ENCODE data around the gene FBXO4.
"Not testable (repeated sequence)": the region's sequence is repeated elsewhere in the genome, so short reads cannot be mapped to it uniquely, and the experiment has no call there.

The FBXO4 gene

GRCh38 chr5:41973087-41973486 is 48.0 kb downstream of the FBXO4 start:
- Histone ChIP-seq H2AFZ (ENCODE audit: low read depth) (no peak overlapping the region), H4K20me1 (ENCODE audit: insufficient read depth) (no peaks in the 10 kb centered on the region), H3K27ac (no peak overlapping the region), H3K4me1 (ENCODE audit: low read depth, poor library complexity, severe bottlenecking) (no peaks in the 10 kb centered on the region), H3K27me3 (ENCODE audit: insufficient read depth, low read depth) (no peaks in the 10 kb centered on the region), H3K79me2 (ENCODE audit: insufficient read depth, low read depth) (no peaks in the 10 kb centered on the region), H3K9ac (no peak overlapping the region), H3K4me2 (no peak overlapping the region), H3K4me3 (IDR thresholded peaks at IDR 0.05; ENCODE audit: insufficient read depth, low read depth, low read length) (no peak overlapping the region), H3K36me3 (ENCODE audit: insufficient read depth) (no peaks in the 10 kb centered on the region)
- no peak for TF ChIP-seq CTCF (conservative IDR thresholded peaks at IDR 0.05; ENCODE audit: low read depth, low read length)

DNA sequence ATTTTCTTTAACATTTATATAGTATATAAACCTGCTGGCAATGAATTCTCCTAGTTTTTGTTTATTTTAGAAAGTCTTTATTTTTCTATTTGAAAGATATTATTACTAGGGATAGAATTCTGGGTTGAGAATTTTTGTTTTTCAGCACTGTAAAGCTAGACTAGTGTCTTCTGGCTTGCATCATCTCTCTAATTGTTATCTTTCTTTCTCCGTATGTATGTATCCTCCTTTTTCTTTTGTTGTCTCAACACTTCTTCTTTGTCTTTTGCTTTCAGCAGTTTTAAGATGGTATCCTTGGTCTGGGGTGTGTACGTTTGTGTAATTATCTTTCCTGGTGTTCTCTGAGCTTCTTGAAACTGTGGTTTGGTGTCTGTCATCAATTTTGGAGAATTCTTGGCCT is 48.8 kb downstream of the FBXO4 start:
- no peak overlapping the region for H3K4me2 ChIP-seq
- no peaks in the 10 kb centered on the region for H3K36me3 ChIP-seq (ENCODE audit: insufficient read depth)
- H3K27ac ChIP-seq: no peak overlapping the region
- H2AFZ ChIP-seq (ENCODE audit: low read depth): no peak overlapping the region
- no peaks in the 10 kb centered on the region for H4K20me1 ChIP-seq (ENCODE audit: insufficient read depth)
- H3K4me3 ChIP-seq (IDR thresholded peaks at IDR 0.05; ENCODE audit: insufficient read depth, low read depth, low read length): no peak overlapping the region
- H3K79me2 ChIP-seq (ENCODE audit: insufficient read depth, low read depth): no peaks in the 10 kb centered on the region
- H3K4me1 ChIP-seq (ENCODE audit: low read depth, poor library complexity, severe bottlenecking): no peaks in the 10 kb centered on the region
- no peak overlapping the region for H3K9ac ChIP-seq
- H3K27me3 ChIP-seq (ENCODE audit: insufficient read depth, low read depth): no peaks in the 10 kb centered on the region
- TF ChIP-seq CTCF (conservative IDR thresholded peaks at IDR 0.05; ENCODE audit: low read depth, low read length): no peak

GRCh38 chr5:41978676-41979075 is 53.6 kb downstream of the FBXO4 start:
- H3K9ac ChIP-seq: no peak overlapping the region
- H3K4me2 ChIP-seq: no peak overlapping the region
- no peak overlapping the region for H3K27ac ChIP-seq
- no peaks in the 10 kb centered on the region for H4K20me1 ChIP-seq (ENCODE audit: insufficient read depth)
- no peaks in the 10 kb centered on the region for H3K79me2 ChIP-seq (ENCODE audit: insufficient read depth, low read depth)
- H3K4me1 ChIP-seq (ENCODE audit: low read depth, poor library complexity, severe bottlenecking): no peaks in the 10 kb centered on the region
- no peak overlapping the region for H3K4me3 ChIP-seq (IDR thresholded peaks at IDR 0.05; ENCODE audit: insufficient read depth, low read depth, low read length)
- no peak overlapping the region for H2AFZ ChIP-seq (ENCODE audit: low read depth)
- no peak for TF ChIP-seq CTCF (conservative IDR thresholded peaks at IDR 0.05; ENCODE audit: low read depth, low read length)
- H3K27me3 ChIP-seq (ENCODE audit: insufficient read depth, low read depth): no peaks in the 10 kb centered on the region
- H3K36me3 ChIP-seq (ENCODE audit: insufficient read depth): no peaks in the 10 kb centered on the region

DNA sequence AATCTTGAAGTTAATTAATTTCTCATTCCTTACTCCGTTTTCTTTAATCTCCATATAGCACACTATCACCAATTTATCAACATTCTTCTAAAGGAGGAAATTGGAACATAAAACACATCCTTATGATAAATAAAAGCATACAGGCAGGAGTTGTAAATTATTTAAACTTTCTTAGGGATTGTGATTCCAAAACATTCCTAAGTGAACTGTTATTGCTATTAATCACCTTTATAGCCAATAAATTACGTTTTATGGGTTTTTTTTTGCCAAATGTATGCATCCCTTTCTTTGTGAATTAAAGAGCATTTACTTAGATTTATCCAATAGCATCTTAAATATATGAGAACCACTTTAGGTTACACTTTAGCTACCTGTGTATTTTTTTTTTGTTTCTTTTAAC is 55.3 kb downstream of the FBXO4 start:
- no peak overlapping the region for H3K9ac ChIP-seq
- H3K27me3 ChIP-seq (ENCODE audit: insufficient read depth, low read depth): no peaks in the 10 kb centered on the region
- H4K20me1 ChIP-seq (ENCODE audit: insufficient read depth): no peaks in the 10 kb centered on the region
- TF ChIP-seq CTCF (conservative IDR thresholded peaks at IDR 0.05; ENCODE audit: low read depth, low read length): no peak
- H3K79me2 ChIP-seq (ENCODE audit: insufficient read depth, low read depth): no peaks in the 10 kb centered on the region
- no peaks in the 10 kb centered on the region for H3K36me3 ChIP-seq (ENCODE audit: insufficient read depth)
- no peak overlapping the region for H3K27ac ChIP-seq
- no peak overlapping the region for H2AFZ ChIP-seq (ENCODE audit: low read depth)
- H3K4me2 ChIP-seq: no peak overlapping the region
- no peaks in the 10 kb centered on the region for H3K4me1 ChIP-seq (ENCODE audit: low read depth, poor library complexity, severe bottlenecking)
- H3K4me3 ChIP-seq (IDR thresholded peaks at IDR 0.05; ENCODE audit: insufficient read depth, low read depth, low read length): no peak overlapping the region

DNA sequence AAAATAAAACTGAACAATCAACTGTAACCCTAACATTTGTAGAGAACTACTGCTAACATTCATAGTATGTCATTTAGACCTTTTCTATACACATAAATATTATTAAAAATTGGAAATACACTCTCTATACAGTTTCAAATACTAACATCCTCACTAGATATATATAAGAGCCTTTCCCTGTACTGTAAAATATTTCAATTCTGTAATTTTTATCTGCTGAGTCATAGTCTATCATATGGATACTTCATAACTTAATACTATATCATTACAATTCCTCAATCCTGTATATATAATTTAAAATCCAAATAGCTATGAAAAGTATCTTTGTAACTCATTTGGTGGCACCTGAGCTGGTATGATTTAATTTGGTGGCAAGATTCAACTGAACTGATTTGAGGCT is 55.8 kb downstream of the FBXO4 start:
- Histone ChIP-seq H4K20me1 (ENCODE audit: insufficient read depth) (no peaks in the 10 kb centered on the region), H3K4me3 (IDR thresholded peaks at IDR 0.05; ENCODE audit: insufficient read depth, low read depth, low read length) (no peak overlapping the region), H3K9ac (no peak overlapping the region), H3K79me2 (ENCODE audit: insufficient read depth, low read depth) (no peaks in the 10 kb centered on the region), H3K27me3 (ENCODE audit: insufficient read depth, low read depth) (no peaks in the 10 kb centered on the region), H3K4me1 (ENCODE audit: low read depth, poor library complexity, severe bottlenecking) (no peaks in the 10 kb centered on the region), H3K36me3 (ENCODE audit: insufficient read depth) (no peaks in the 10 kb centered on the region), H3K27ac (no peak overlapping the region), H2AFZ (ENCODE audit: low read depth) (no peak overlapping the region), H3K4me2 (no peak overlapping the region)
- no peak for TF ChIP-seq CTCF (conservative IDR thresholded peaks at IDR 0.05; ENCODE audit: low read depth, low read length)

- not testable (repeated sequence) for H3K4me3 ChIP-seq (IDR thresholded peaks at IDR 0.05; ENCODE audit: insufficient read depth, low read depth, low read length); H3K4me1 ChIP-seq (ENCODE audit: low read depth, poor library complexity, severe bottlenecking); H3K4me2 ChIP-seq; H2AFZ ChIP-seq (ENCODE audit: low read depth); H3K79me2 ChIP-seq (ENCODE audit: insufficient read depth, low read depth); H3K27ac ChIP-seq; H3K27me3 ChIP-seq (ENCODE audit: insufficient read depth, low read depth); H3K36me3 ChIP-seq (ENCODE audit: insufficient read depth); H4K20me1 ChIP-seq (ENCODE audit: insufficient read depth); H3K9ac ChIP-seq
These were observed 57.8 kb downstream of the FBXO4 start for GRCh38 chr5:41982858-41983257.

Measured in KMS-11 (cell line).